Lower leg skin (tissue), 3 donors: ENCODE data around the gene SLC24A5.

Experiments used
- CTCF ChIP-seq, 3 donors: fragments of 450-650 bp; IDR thresholded peaks; one replicate each; pipeline ENCODE4 v1.5.1; 2016; ENCODE audit warnings: antibody characterized with exemption in 3 of 3, mild to moderate bottlenecking in 3 of 3, moderate library complexity in 2 of 3
- POLR2A ChIP-seq, 2 donors: fragments of 450-650 bp; IDR thresholded peaks; one replicate each; pipeline ENCODE4 v1.6.1; 2016 to 2017; ENCODE audit warnings: antibody characterized with exemption in 2 of 2, mild to moderate bottlenecking in 1 of 2, moderate library complexity in 1 of 2

- TF ChIP-seq CTCF (IDR thresholded peaks at IDR 0.05) (no peak), POLR2A (IDR thresholded peaks at IDR 0.05) (no peak)
Observed at GRCh38 chr15:48096813-48097212, 24.0 kb upstream of the SLC24A5 start.
